GM19238 (cell line): Measurements from ENCODE around the gene KCNG4.
"Not testable (repeated sequence)": the region's sequence is repeated elsewhere in the genome, so short reads cannot be mapped to it uniquely, and the experiment has no call there.

ENCODE experiments used
- DNase-seq: peaks from one replicate; pipeline ENCODE4 v3.0.0; 2011; ENCODE audit warnings: low spot score; ENCODE audit not compliant: insufficient read length

KCNG4 gene

DNA sequence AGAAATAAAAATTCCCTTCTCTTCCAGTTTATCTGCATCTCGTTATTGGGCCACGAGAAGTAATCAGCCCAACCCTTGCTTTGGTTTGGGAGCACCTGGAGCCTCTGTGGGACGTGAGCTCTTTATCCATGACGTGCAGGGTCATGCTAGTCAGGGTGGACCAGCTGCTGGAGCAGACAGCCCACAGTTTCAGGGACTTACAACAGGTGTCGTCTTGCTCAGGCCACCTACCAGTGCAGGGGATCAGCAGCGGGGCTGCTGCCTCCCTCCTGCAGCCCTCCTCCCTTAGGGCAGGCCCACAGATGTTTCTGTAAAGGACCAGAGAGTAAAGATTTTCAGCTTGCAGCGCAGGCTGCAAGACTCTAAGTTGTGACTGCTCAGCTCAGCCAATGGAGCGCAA is 31.9 kb downstream of the KCNG4 start:
- DNase-seq: no peak

GRCh38 chr16:84207251-84207650 is 32.6 kb downstream of the KCNG4 start:
- DNase-seq: no peak

GRCh38 chr16:84205976-84206691 is 33.7 kb downstream of the KCNG4 start:
- no peak for DNase-seq

DNA sequence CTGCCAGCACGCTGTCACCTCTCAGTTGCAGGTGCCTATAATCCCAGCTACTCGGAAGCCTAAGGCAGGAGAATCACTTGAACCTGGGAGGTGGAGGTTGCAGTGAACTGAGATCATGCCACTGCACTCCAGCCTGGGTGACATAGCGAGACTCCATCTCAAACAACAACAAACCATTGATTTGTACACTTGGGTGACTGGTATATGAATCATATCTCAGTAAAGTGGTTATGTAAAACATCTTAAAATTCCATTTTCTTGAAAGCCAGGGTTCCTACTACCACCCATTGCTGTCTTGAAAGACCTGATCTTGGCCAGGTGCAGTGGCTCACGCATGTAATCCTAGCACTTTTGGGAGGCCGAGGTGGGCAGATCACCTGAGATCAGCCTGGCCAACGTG is 34.7 kb downstream of the KCNG4 start:
- DNase-seq: not testable (repeated sequence)

- DNase-seq: not testable (repeated sequence)
Observed at GRCh38 chr16:84204551-84204950, 35.3 kb downstream of the KCNG4 start.

- DNase-seq: no peak
Observed at GRCh38 chr16:84199861-84200260, 40.0 kb downstream of the KCNG4 start.

DNA sequence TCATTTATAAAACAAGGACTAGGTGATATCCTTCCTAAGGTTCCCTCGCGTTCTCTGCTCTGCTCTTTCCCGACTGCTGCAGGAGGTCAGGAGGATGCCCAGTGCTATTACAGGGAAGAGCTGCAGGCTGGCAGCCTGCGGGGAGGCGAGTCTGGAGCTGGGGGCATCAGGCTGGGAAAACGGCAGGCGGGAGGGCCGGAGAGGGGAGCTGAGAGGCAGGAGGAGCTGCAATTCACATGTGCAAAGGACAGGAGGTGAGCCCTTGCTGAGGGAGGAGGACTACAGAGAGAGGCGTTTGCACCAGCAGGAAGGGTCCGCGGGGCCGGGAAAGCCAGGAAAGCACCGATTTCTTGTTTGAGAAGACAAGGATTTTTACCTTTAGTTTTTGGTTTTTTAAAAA is 40.7 kb downstream of the KCNG4 start:
- DNase-seq: no peak

DNA sequence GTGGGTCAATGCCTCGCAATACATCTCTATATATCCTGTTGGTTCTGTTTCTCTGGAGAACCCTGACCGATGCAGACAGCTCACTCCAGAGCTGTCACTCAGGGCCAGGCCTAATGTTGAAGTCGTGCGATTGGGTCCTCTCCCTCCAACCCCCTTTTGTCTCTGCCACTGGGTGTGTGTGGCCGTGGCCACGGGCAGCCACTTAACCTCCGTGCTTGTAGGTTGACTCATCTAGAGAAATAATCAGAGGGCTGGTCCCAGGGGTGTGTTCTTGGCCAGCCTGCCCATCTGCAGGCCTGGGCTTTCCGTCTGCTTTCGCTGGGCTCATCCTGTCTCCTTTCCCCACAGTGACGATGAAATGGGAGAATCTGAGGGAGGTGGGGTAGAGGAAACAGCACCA is 41.4 kb downstream of the KCNG4 start:
- DNase-seq: no peak

DNA sequence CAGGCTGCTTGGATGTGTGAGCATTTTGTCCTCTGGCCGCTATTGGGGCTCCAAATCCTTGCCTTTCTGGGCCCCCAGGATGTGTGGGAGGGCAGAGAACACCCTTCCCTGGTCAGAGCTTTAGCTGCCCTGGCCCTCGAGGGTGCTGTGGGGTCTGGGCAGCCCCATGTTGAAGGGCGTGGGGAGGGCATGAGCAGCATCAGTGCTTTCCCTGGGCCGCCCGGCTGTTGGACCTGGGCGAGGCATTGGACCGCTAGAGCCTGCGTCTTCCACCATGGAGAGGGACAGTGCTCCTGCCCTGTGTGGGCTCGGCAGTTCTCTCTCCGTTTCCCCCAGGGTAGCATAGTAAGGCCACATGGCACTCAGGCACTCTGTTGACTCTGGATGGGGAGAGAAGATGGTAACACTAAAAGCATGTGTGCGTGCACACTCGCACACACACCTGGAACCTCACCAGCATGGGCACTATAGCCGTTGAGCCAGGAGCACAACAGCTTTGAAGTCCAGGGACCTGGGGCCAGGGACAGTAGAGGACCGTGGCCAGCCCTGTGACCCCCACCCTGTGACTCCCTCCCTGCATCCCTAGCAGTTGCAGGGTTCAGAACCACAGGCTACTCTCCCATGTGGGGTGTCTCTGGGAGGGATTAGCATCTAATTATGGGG is 42.2 kb downstream of the KCNG4 start:
- no peak for DNase-seq

DNA sequence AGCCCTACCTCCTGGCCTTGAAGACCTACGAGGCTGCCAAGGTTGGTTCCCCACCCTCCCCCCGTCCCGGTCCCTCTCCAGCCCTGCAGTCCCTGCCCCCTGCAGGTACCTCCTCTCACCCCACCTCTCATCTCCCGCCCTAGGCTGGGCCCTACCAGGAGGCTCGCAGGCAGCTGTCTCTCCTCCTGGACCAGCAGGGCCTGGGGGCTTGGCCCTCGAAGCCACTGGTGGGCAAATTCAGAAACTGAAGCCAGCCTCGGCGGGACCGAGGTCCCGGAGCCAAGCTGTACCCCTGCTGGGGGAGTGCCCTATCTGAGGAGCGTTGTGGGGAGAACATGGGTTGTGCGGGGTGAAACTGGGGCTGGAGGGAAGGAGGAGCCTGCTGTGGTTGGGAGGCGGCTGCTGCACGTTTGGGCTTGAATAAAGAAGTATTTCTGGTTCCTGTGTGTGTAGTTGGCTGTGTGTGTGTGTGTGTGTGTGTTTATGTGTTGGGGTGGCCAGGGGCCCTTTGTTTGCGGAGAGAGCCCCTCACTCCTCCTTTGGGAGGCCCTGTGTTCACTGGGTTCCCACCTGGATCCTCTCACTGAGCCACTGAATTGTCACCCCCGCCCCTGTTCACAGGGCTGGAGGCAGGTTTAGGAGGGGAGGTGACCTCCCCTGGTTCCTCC is 43.0 kb downstream of the KCNG4 start:
- no peak for DNase-seq

GRCh38 chr16:84196101-84196500 is 43.7 kb downstream of the KCNG4 start:
- no peak for DNase-seq

DNA sequence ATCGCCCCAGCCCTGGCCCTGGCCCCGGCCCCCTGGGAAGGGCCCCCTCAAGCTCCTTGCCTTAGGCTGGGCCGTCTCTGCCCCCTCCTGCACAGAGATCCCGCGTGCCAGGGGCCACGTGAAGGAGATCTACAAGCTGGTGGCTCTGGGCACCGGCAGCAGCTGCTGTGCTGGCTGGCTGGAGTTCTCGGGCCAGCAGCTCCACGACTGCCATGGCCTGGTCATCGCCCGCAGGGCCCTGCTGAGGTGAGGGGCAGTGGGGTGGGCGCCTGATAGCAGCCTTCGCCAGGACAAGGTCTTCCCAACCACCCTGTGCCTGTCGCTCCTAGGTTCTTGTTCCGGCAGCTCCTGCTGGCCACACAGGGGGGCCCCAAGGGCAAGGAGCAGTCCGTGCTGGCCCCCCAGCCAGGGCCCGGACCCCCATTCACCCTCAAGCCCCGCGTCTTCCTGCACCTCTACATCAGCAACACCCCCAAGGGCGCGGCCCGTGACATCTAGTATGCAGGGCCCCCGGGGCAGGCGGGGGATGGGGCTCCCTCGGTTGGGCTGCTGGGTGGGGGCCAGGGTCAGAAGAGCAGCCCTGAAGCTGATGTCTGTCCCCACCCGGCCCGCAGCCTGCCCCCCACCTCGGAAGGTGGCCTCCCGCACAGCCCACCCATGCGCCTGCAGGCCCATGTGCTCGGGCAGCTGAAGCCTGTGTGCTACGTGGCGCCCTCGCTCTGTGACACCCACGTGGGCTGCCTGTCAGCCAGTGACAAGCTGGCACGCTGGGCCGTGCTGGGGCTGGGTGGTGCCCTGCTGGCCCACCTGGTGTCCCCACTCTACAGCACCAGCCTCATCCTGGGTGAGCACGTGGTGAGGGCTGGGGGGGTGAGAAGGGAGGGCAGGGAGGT is 44.4 kb downstream of the KCNG4 start:
- DNase-seq: no peak

- DNase-seq: peak; percentile 42
Observed at GRCh38 chr16:84194470-84195200, 45.2 kb downstream of the KCNG4 start.

DNA sequence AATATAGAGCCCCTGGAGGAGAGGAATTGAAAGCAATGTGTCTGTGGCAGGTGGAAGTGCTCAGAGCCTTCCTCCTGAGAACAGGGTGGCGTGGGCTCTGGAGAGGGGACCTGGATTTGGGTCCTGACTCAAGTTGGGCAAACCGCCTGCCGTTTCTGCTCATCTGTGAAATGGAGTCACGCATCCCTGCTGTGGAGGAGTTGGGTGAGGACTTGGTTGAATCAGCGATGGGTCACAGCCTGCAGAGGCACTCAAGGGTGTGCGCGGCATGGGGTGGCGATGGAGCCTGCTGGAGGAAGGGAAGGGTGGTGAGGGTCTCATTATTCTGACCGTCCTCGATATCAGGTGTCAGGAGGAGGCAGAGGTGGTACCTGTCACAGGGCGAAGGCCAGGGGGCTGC is 45.8 kb downstream of the KCNG4 start:
- DNase-seq: no peak

- no peak for DNase-seq
Observed at GRCh38 chr16:84193480-84193879, 46.3 kb downstream of the KCNG4 start.

GRCh38 chr16:84191466-84191865 is 48.3 kb downstream of the KCNG4 start:
- DNase-seq: no peak

- DNase-seq: no peak
Observed at GRCh38 chr16:84190731-84191388, 49.0 kb downstream of the KCNG4 start, which contains the start of gene ADAD2. Gene ADAD2 (plus strand): TSS chr16:84191157. CDS start chr16:84191231, 74 bp downstream.

DNA sequence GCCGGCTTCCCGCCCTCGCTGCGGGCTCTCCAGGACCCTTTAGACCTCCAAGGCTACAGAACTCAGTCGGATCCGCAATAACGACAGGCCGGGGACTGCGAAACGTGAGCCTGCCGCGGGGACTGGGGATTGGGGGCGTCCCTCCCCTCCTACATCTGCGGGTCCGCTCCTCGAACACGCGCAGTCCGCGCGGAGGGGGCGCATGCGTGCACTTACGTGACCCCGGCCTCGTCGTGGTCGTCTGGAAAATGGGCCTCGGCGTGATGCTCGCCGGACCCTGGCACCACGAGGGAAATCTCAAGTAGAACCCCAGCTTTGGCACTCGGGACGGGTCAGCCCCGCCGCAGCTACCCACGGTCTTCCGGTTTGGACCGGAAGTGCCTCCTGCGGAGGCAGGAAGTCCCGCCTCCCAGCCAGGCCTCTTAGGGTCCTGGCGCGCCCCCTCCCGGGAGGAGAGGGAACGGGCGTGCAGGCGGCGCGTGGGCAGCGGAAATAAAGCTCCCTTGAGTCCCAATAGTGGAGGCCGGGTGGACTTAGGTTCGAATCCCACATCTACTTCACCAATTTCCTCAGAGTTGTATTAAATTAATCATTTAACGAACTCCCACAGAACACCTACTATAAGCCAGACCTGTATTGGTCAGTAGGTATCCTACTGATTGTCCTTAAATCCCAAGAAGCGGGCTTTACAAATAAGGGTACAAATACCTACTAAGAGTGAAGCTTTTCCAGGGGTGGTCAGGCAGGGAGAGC is 53.0 kb downstream of the KCNG4 start, which contains the start of gene TAF1C:
Gene TAF1C (minus strand): TSS at position 373 of the 753 bp plus-strand sequence. CDS start 2,069 bp downstream, outside the sequence.
- DNase-seq: peak; percentile 99

DNA sequence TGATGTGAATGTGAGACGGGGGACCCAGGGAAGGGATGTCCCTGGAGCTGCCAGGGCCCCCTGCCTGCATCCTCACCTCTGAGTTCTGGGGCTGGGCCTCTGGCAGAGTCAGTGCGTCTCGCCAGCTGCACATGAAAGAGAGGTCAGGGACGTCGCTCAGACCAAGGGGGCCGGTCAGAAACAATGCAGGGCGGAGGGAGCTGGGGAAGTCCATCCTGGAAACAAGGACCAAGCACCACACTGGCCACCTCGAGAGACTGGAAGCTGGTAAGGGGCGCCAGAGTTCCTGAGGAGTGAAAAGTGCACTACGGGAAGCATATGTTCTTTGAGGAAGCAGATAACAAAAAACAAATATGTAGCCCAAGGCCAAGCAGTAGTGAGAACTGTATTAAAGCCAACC is 55.0 kb downstream of the KCNG4 start:
- no peak for DNase-seq
